HG02973 (cell line): Measurements from ENCODE around the gene CC2D2A.

Experiments
- ATAC-seq: cut with Tn5 transposase; IDR thresholded peaks from one replicate; pipeline ENCODE4 v1.9.1; 2021; ENCODE audit warnings: moderate library complexity; ENCODE audit not compliant: unreplicated experiment

CC2D2A gene

GRCh38 chr4:15459706-15460105, 10.0 kb upstream of the CC2D2A start:
- ATAC-seq, result no peak

GRCh38 chr4:15466596-15466995, 3.1 kb upstream of the CC2D2A start:
- no peak for ATAC-seq

GRCh38 chr4:15470128-15470475, 420 bp downstream of the CC2D2A start:
- ATAC-seq, result no peak

GRCh38 chr4:15476396-15476795, 6.7 kb downstream of the CC2D2A start:
- no peak for ATAC-seq

GRCh38 chr4:15478724-15479088, 9.0 kb downstream of the CC2D2A start:
- ATAC-seq, result no peak

GRCh38 chr4:15479089-15479912, 9.6 kb downstream of the CC2D2A start:
- no peak for ATAC-seq

GRCh38 chr4:15479913-15480185, 10.2 kb downstream of the CC2D2A start:
- no peak for ATAC-seq

- ATAC-seq, result no peak
These were observed 12.5 kb downstream of the CC2D2A start for GRCh38 chr4:15481961-15482745.

- no peak for ATAC-seq
These were observed 13.2 kb downstream of the CC2D2A start for GRCh38 chr4:15482842-15483241.

GRCh38 chr4:15488136-15488535, 18.5 kb downstream of the CC2D2A start:
- no peak for ATAC-seq

GRCh38 chr4:15488658-15489470, 19.2 kb downstream of the CC2D2A start:
- no peak for ATAC-seq

GRCh38 chr4:15489551-15489950, 19.9 kb downstream of the CC2D2A start:
- ATAC-seq, result no peak

- ATAC-seq, result no peak
These were observed 23.7 kb downstream of the CC2D2A start for GRCh38 chr4:15493411-15493810.

GRCh38 chr4:15495621-15496020, 25.9 kb downstream of the CC2D2A start:
- ATAC-seq, result no peak

- ATAC-seq, result no peak
These were observed 28.7 kb downstream of the CC2D2A start for GRCh38 chr4:15498356-15498755.

- no peak for ATAC-seq
These were observed 31.0 kb downstream of the CC2D2A start for GRCh38 chr4:15500701-15501100.

- ATAC-seq, result no peak
These were observed 32.3 kb downstream of the CC2D2A start for GRCh38 chr4:15501941-15502340.

GRCh38 chr4:15502384-15502783, 32.7 kb downstream of the CC2D2A start:
- no peak for ATAC-seq

- ATAC-seq, result no peak
These were observed 34.4 kb downstream of the CC2D2A start for GRCh38 chr4:15504041-15504440.

GRCh38 chr4:15506464-15506863, 36.8 kb downstream of the CC2D2A start:
- no peak for ATAC-seq

- ATAC-seq, result no peak
These were observed 38.0 kb downstream of the CC2D2A start for GRCh38 chr4:15507679-15508078.

GRCh38 chr4:15510961-15511360, 41.3 kb downstream of the CC2D2A start:
- no peak for ATAC-seq
